ENCODE data around the gene KRT16. TPM values are rescaled to one million over a fixed set of nuclear protein-coding genes. Genes with fewer than 3 reads are reported as not detected.
"Not testable (repeated sequence)": the region's sequence is repeated elsewhere in the genome, so short reads cannot be mapped to it uniquely, and the experiment has no call there.

KRT16 gene
- under 1 TPM in 1 of 4 donors, not detected in 3; 0.25 TPM for polyA plus RNA-seq
- long read RNA-seq, donor 1: 0 reads
- long read RNA-seq, donor 2: 0 reads
- long read RNA-seq, donor 3: 0 reads
- long read RNA-seq, donor 4: 0 reads
- long read RNA-seq, donor 5: 0 reads
- long read RNA-seq, donor 6: 0 reads
- long read RNA-seq, donor 7: 0 reads
- long read RNA-seq, donor 8: 0 reads
- long read RNA-seq, donor 9: 0 reads
- long read RNA-seq, donor 10: 0 reads

GRCh38 chr17:41612376-41613160 lies at the start of gene KRT16:
Gene KRT16, minus strand, starts transcription at chr17:41612767. Its CDS starts 79 bp downstream, at chr17:41612688.
- not testable (repeated sequence) for H3K4me3 ChIP-seq (ENCODE audit: low read depth in 1 of 3, low read length in 3 of 3); H3K9me3 ChIP-seq (ENCODE audit: control insufficient read depth in 2 of 2, insufficient read depth in 1 of 2, low read depth in 1 of 2, low read length in 1 of 2); DNase-seq; H3K36me3 ChIP-seq (ENCODE audit: control insufficient read depth in 3 of 3, insufficient read depth in 2 of 3, low read depth in 1 of 3, low read length in 3 of 3); H3K27ac ChIP-seq (ENCODE audit: low read depth in 1 of 3, low read length in 2 of 3); FAIRE-seq; H3K4me1 ChIP-seq (ENCODE audit: control insufficient read depth in 3 of 3, insufficient read depth in 2 of 3, low read depth in 1 of 3, low read length in 2 of 3)
- WGBS, 3 donors: 72 to 81% (median 78%) methylated on average over 31 of the region's 31 CpGs
- peaks cover 0 to 11% (median 0%) of the 10 kb centered on the region in 3 donors for H3K27me3 ChIP-seq (ENCODE audit: control insufficient read depth in 3 of 3, insufficient read depth in 3 of 3, low read length in 3 of 3)

DNA sequence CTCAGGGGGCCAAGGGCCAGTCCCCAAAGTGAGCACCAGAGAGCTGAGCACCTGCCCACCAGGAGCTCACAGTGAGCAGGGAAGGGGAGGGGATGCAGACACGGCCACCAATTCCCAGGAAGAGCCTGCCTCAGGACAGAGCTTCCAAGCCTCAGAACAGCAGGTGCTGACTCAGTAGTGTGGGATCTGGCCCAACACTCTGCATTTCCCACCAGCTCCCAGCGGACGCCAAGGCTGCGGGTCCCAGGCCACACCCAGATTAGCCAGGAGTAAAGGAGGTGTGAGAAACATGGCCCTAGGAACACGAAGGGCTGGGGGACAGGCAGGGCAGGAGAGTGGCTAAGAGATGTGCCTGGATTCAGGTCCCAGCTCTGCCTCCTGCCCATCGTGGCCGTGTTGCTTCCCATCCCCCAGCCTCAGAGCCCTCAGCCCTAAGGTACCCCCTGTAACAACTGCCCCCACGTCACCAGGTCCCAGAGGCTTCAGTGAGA lies 47.7 kb upstream of the KRT16 start:
- 68 to 75% (median 72%) methylated on average over 8 of the region's 8 CpGs for WGBS, 3 donors
- Histone ChIP-seq H3K4me3 (ENCODE audit: low read depth in 1 of 3, low read length in 3 of 3) (no peak overlapping the region), H3K27ac (ENCODE audit: low read depth in 1 of 3, low read length in 2 of 3) (no peak overlapping the region), H3K4me1 (ENCODE audit: control insufficient read depth in 3 of 3, insufficient read depth in 2 of 3, low read depth in 1 of 3, low read length in 2 of 3) (peaks cover 2 to 43% (median 4%) of the 10 kb centered on the region in 3 donors), H3K36me3 (ENCODE audit: control insufficient read depth in 3 of 3, insufficient read depth in 2 of 3, low read depth in 1 of 3, low read length in 3 of 3) (peaks cover 0 to 3% (median 0%) of the 10 kb centered on the region in 3 donors), H3K27me3 (ENCODE audit: control insufficient read depth in 3 of 3, insufficient read depth in 3 of 3, low read length in 3 of 3) (no peaks in the 10 kb centered on the region), H3K9me3 (ENCODE audit: control insufficient read depth in 2 of 2, insufficient read depth in 1 of 2, low read depth in 1 of 2, low read length in 1 of 2) (no peaks in the 10 kb centered on the region)
- no peak for DNase-seq
- no peak for FAIRE-seq

- H3K36me3 ChIP-seq (ENCODE audit: control insufficient read depth in 3 of 3, insufficient read depth in 2 of 3, low read depth in 1 of 3, low read length in 3 of 3): peaks cover 0 to 5% (median 0%) of the 10 kb centered on the region in 3 donors
- H3K9me3 ChIP-seq (ENCODE audit: control insufficient read depth in 2 of 2, insufficient read depth in 1 of 2, low read depth in 1 of 2, low read length in 1 of 2): no peaks in the 10 kb centered on the region
- FAIRE-seq (no peak), DNase-seq (no peak)
- peaks cover 3 to 49% (median 6%) of the 10 kb centered on the region in 3 donors for H3K4me1 ChIP-seq (ENCODE audit: control insufficient read depth in 3 of 3, insufficient read depth in 2 of 3, low read depth in 1 of 3, low read length in 2 of 3)
- H3K27me3 ChIP-seq (ENCODE audit: control insufficient read depth in 3 of 3, insufficient read depth in 3 of 3, low read length in 3 of 3): no peaks in the 10 kb centered on the region
- WGBS, 3 donors: 76 to 81% (median 76%) methylated on average over 11 of the region's 11 CpGs
- no peak overlapping the region for H3K27ac ChIP-seq (ENCODE audit: low read depth in 1 of 3, low read length in 2 of 3)
- H3K4me3 ChIP-seq (ENCODE audit: low read depth in 1 of 3, low read length in 3 of 3): no peak overlapping the region
Measured at GRCh38 chr17:41659427-41660212, 47.1 kb upstream of the KRT16 start.

DNA sequence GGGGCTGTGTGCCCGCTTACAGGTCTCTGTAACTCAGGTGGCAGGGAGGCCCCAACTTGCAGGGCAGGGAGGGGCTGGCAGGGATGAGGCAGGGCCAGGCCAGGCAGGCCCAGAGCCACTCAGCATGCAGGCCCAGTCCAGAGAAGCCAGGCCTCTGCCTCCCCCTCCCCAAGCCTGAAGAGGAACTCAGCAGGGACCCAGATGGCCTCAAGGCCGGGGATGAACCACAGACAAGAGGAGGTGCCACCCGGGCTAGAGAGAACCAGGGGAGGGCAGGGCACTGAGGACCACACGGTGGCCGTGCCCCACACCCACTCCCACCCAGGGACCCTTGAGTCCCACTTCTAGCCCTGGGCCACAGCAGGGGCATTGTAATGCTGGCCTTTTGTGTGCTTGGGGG lies 46.3 kb upstream of the KRT16 start:
- no peak for FAIRE-seq
- H3K4me1 ChIP-seq (ENCODE audit: control insufficient read depth in 3 of 3, insufficient read depth in 2 of 3, low read depth in 1 of 3, low read length in 2 of 3): peaks cover 3 to 55% (median 8%) of the 10 kb centered on the region in 3 donors
- peaks cover 0 to 5% (median 0%) of the 10 kb centered on the region in 3 donors for H3K36me3 ChIP-seq (ENCODE audit: control insufficient read depth in 3 of 3, insufficient read depth in 2 of 3, low read depth in 1 of 3, low read length in 3 of 3)
- no peaks in the 10 kb centered on the region for H3K27me3 ChIP-seq (ENCODE audit: control insufficient read depth in 3 of 3, insufficient read depth in 3 of 3, low read length in 3 of 3)
- no peak for DNase-seq
- no peak overlapping the region for H3K27ac ChIP-seq (ENCODE audit: low read depth in 1 of 3, low read length in 2 of 3)
- 72 to 83% (median 79%) methylated on average over 5 of the region's 5 CpGs for WGBS, 3 donors
- H3K9me3 ChIP-seq (ENCODE audit: control insufficient read depth in 2 of 2, insufficient read depth in 1 of 2, low read depth in 1 of 2, low read length in 1 of 2): no peaks in the 10 kb centered on the region
- no peak overlapping the region for H3K4me3 ChIP-seq (ENCODE audit: low read depth in 1 of 3, low read length in 3 of 3)

DNA sequence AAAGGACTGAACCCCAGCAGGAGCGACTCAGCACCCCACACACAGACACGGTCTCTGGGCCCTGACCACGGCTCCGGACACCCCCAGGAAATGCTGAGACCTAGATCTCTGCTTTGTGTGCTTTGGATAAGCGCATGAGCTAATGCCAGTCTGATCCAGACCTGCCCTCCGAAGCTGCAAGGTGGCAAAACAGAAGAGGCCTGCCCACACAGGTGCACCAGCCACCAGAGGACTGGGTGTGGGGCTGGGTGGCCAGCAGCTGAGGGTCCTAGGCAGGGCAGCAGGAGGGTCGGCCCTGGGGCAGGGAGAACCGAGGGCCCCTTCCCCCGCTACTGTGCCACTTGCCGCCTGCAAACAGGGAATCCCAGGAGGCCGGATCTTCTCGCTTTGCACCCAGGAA lies 45.4 kb upstream of the KRT16 start:
- Histone ChIP-seq H3K27me3 (ENCODE audit: control insufficient read depth in 3 of 3, insufficient read depth in 3 of 3, low read length in 3 of 3) (no peaks in the 10 kb centered on the region), H3K4me1 (ENCODE audit: control insufficient read depth in 3 of 3, insufficient read depth in 2 of 3, low read depth in 1 of 3, low read length in 2 of 3) (peaks cover 3 to 64% (median 12%) of the 10 kb centered on the region in 3 donors), H3K27ac (ENCODE audit: low read depth in 1 of 3, low read length in 2 of 3) (no peak overlapping the region), H3K9me3 (ENCODE audit: control insufficient read depth in 2 of 2, insufficient read depth in 1 of 2, low read depth in 1 of 2, low read length in 1 of 2) (no peaks in the 10 kb centered on the region), H3K4me3 (ENCODE audit: low read depth in 1 of 3, low read length in 3 of 3) (no peak overlapping the region), H3K36me3 (ENCODE audit: control insufficient read depth in 3 of 3, insufficient read depth in 2 of 3, low read depth in 1 of 3, low read length in 3 of 3) (peaks cover 0 to 5% (median 0%) of the 10 kb centered on the region in 3 donors)
- DNase-seq (no peak), FAIRE-seq (no peak)
- WGBS, 3 donors: 76 to 85% (median 84%) methylated on average over 12 of the region's 12 CpGs

DNA sequence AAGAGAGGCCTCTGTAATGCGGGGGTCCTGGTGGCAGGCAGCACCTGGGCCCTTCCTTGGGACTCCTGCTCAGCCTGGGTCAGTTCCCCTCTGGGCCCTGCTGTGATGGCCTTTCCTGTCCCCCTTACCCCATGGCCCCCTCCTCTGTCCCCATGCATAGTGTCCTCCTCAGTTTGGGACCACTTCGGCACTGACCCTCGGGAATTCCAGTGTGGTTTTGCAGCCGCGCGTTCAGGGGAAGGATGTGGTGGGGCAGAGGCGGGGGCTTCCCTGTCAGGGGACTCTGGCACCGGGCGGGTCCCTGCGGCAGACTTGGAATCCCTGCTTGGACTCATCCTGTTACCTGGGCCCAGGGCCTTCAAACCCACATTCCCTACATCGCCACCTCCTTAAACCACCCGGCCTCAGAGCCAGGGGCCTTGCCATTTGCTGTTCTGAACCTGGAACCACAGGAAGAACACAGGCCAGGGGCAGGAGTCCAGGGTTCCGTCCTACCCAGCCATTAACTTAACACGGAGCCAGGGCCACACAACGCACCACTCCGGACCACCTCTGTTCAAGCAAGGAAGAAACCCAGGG lies 44.7 kb upstream of the KRT16 start:
- DNase-seq (no peak), FAIRE-seq (no peak)
- Histone ChIP-seq H3K9me3 (ENCODE audit: control insufficient read depth in 2 of 2, insufficient read depth in 1 of 2, low read depth in 1 of 2, low read length in 1 of 2) (no peaks in the 10 kb centered on the region), H3K36me3 (ENCODE audit: control insufficient read depth in 3 of 3, insufficient read depth in 2 of 3, low read depth in 1 of 3, low read length in 3 of 3) (peaks cover 0 to 5% (median 0%) of the 10 kb centered on the region in 3 donors), H3K4me3 (ENCODE audit: low read depth in 1 of 3, low read length in 3 of 3) (no peak overlapping the region), H3K4me1 (ENCODE audit: control insufficient read depth in 3 of 3, insufficient read depth in 2 of 3, low read depth in 1 of 3, low read length in 2 of 3) (peaks cover 3 to 71% (median 18%) of the 10 kb centered on the region in 3 donors), H3K27ac (ENCODE audit: low read depth in 1 of 3, low read length in 2 of 3) (peak overlapping the region in 1 of 3 donors; percentile 96), H3K27me3 (ENCODE audit: control insufficient read depth in 3 of 3, insufficient read depth in 3 of 3, low read length in 3 of 3) (no peaks in the 10 kb centered on the region)
- 56 to 75% (median 57%) methylated on average over 16 of the region's 16 CpGs for WGBS, 3 donors

- Histone ChIP-seq H3K4me3 (ENCODE audit: low read depth in 1 of 3, low read length in 3 of 3) (no peak overlapping the region), H3K27ac (ENCODE audit: low read depth in 1 of 3, low read length in 2 of 3) (peak overlapping the region; percentile 90 to 96 (median 94)), H3K4me1 (ENCODE audit: control insufficient read depth in 3 of 3, insufficient read depth in 2 of 3, low read depth in 1 of 3, low read length in 2 of 3) (peaks cover 3 to 79% (median 22%) of the 10 kb centered on the region in 3 donors), H3K9me3 (ENCODE audit: control insufficient read depth in 2 of 2, insufficient read depth in 1 of 2, low read depth in 1 of 2, low read length in 1 of 2) (no peaks in the 10 kb centered on the region), H3K36me3 (ENCODE audit: control insufficient read depth in 3 of 3, insufficient read depth in 2 of 3, low read depth in 1 of 3, low read length in 3 of 3) (peaks cover 0 to 5% (median 0%) of the 10 kb centered on the region in 3 donors), H3K27me3 (ENCODE audit: control insufficient read depth in 3 of 3, insufficient read depth in 3 of 3, low read length in 3 of 3) (no peaks in the 10 kb centered on the region)
- 44 to 74% (median 66%) methylated on average over 16 of the region's 16 CpGs for WGBS, 3 donors
- DNase-seq: no peak
- no peak for FAIRE-seq
Measured at GRCh38 chr17:41656249-41657023, 43.9 kb upstream of the KRT16 start.
